Glomerular endothelial cell (primary cell): ENCODE data around the gene RTBDN. TPM values are rescaled to one million over a fixed set of nuclear protein-coding genes. Genes with fewer than 3 reads are reported as not detected.

ENCODE experiments used
- DNase-seq: peaks from one replicate; pipeline ENCODE4 v3.0.0-alpha.2; 2011; ENCODE audit warnings: low read depth, low spot score; ENCODE audit errors: extremely low read depth
- total RNA-seq: library from RNA; depleted of rRNA; stranded (reverse); fragments of >200 nt; gene quantifications from 2 replicates; pipeline ENCODE4 v1.2.3, GENCODE V29; 2015

The RTBDN gene
- total RNA-seq, 1 donor from 2014 or later = not detected

GRCh38 chr19:12793290-12794195 is 40.8 kb downstream of the RTBDN start:
- no peak for DNase-seq

- DNase-seq = no peak
These were observed 41.5 kb downstream of the RTBDN start for GRCh38 chr19:12792853-12793289.

GRCh38 chr19:12792051-12792852 is 42.1 kb downstream of the RTBDN start:
- DNase-seq = no peak

GRCh38 chr19:12791345-12792050 is 42.9 kb downstream of the RTBDN start, which contains the start of gene JUNB:
Gene JUNB, plus strand, starts transcription at chr19:12791486. Its CDS starts 286 bp downstream, at chr19:12791772.
- DNase-seq = no peak

GRCh38 chr19:12790628-12791344 is 43.6 kb downstream of the RTBDN start:
- no peak for DNase-seq

GRCh38 chr19:12789904-12790619 is 44.3 kb downstream of the RTBDN start:
- DNase-seq = no peak

- no peak for DNase-seq
These were observed 45.1 kb downstream of the RTBDN start for GRCh38 chr19:12789098-12789903.

- no peak for DNase-seq
These were observed 45.7 kb downstream of the RTBDN start for GRCh38 chr19:12788682-12789097.

- DNase-seq = no peak
These were observed 46.2 kb downstream of the RTBDN start for GRCh38 chr19:12788042-12788681.

GRCh38 chr19:12787458-12787857 is 46.9 kb downstream of the RTBDN start:
- no peak for DNase-seq

GRCh38 chr19:12786952-12787351 is 47.4 kb downstream of the RTBDN start:
- no peak for DNase-seq

- DNase-seq = no peak
These were observed 48.1 kb downstream of the RTBDN start for GRCh38 chr19:12786141-12786870.

- DNase-seq = no peak
These were observed 48.8 kb downstream of the RTBDN start for GRCh38 chr19:12785431-12786031.

- no peak for DNase-seq
These were observed 49.4 kb downstream of the RTBDN start for GRCh38 chr19:12784871-12785430.

- no peak for DNase-seq
These were observed 49.9 kb downstream of the RTBDN start for GRCh38 chr19:12784394-12784870.

- no peak for DNase-seq
These were observed 50.5 kb downstream of the RTBDN start for GRCh38 chr19:12783849-12784393.
